Neural progenitor cell (in vitro differentiated cells): ENCODE data around the gene GATC. TPM values are rescaled to one million over a fixed set of nuclear protein-coding genes. Genes with fewer than 3 reads are reported as not detected.

Source experiments
- DNase-seq: peaks from one replicate; pipeline ENCODE4 v3.0.0-alpha.2; 2016; ENCODE audit warnings: low spot score
- H2AFZ ChIP-seq: fragments of 200-600 bp; sonication (generic); replicated peaks from 2 replicates; pipeline ENCODE4 v1.6.1; 2016; ENCODE audit warnings: antibody characterized with exemption
- H3F3A ChIP-seq: fragments of 200-600 bp; sonication (generic); 2 replicates; pipeline ENCODE4 v1.6.1; 2016; ENCODE audit warnings: antibody characterized with exemption, low read depth
- H3K27ac ChIP-seq: fragments of 200-600 bp; sonication (generic); 2 replicates; pipeline ENCODE4 v1.5.1; 2016; ENCODE audit warnings: mild to moderate bottlenecking
- H3K27me3 ChIP-seq: fragments of 200-600 bp; sonication (generic); 2 replicates; pipeline ENCODE4 v1.6.1; 2016; ENCODE audit warnings: mild to moderate bottlenecking, moderate library complexity
- H3K36me3 ChIP-seq: fragments of 200-600 bp; sonication (generic); 2 replicates; pipeline ENCODE4 v1.5.1; 2016
- H3K4me1 ChIP-seq: fragments of 200-600 bp; sonication (generic); 2 replicates; pipeline ENCODE4 v1.6.1; 2016; ENCODE audit warnings: mixed run types
- H3K4me2 ChIP-seq: fragments of 200-600 bp; sonication (generic); 2 replicates; pipeline ENCODE4 v1.6.1; 2016
- H3K4me3 ChIP-seq: fragments of 200-600 bp; sonication (generic); 2 replicates; pipeline ENCODE4 v1.5.1; 2016
- H3K79me2 ChIP-seq: fragments of 200-600 bp; sonication (generic); 2 replicates; pipeline ENCODE4 v1.6.1; 2016; ENCODE audit warnings: low read depth
- H3K9ac ChIP-seq: fragments of 200-600 bp; sonication (generic); 2 replicates; pipeline ENCODE4 v1.6.1; 2016
- H3K9me3 ChIP-seq: fragments of 200-600 bp; sonication (generic); 2 replicates; pipeline ENCODE4 v1.5.1; 2016; ENCODE audit warnings: low read depth
- H4K20me1 ChIP-seq: fragments of 200-600 bp; sonication (generic); 2 replicates; pipeline ENCODE4 v1.6.1; 2016; ENCODE audit warnings: low read depth
- H3K27ac Mint-ChIP-seq: 3 replicates; pipeline ENCODE4 v1.8.0; 2021; ENCODE audit warnings: mixed read lengths
- H3K27me3 Mint-ChIP-seq: 2 replicates; pipeline ENCODE4 v1.8.0; 2022; ENCODE audit warnings: low read depth, mild to moderate bottlenecking, inconsistent platforms, moderate library complexity, mixed read lengths; ENCODE audit not compliant: insufficient read depth
- H3K36me3 Mint-ChIP-seq: 3 replicates; pipeline ENCODE4 v1.8.0; 2021; ENCODE audit warnings: mixed read lengths
- H3K4me1 Mint-ChIP-seq: 3 replicates; pipeline ENCODE4 v1.8.0; 2021; ENCODE audit warnings: mixed read lengths
- H3K4me3 Mint-ChIP-seq: 3 replicates; pipeline ENCODE4 v1.8.0; 2021; ENCODE audit warnings: mild to moderate bottlenecking, moderate library complexity, mixed read lengths
- H3K9me3 Mint-ChIP-seq: 3 replicates; pipeline ENCODE4 v1.8.0; 2020; ENCODE audit warnings: mixed read lengths
- EZH2 ChIP-seq: fragments of 200-600 bp; sonication (generic); IDR thresholded peaks from 2 replicates; pipeline ENCODE4 v1.6.1; 2017; ENCODE audit warnings: antibody characterized with exemption, mild to moderate bottlenecking, moderate library complexity
- EZH2phosphoT487 ChIP-seq: fragments of 200-600 bp; sonication (generic); IDR thresholded peaks from 2 replicates; pipeline ENCODE4 v1.6.1; 2017; ENCODE audit warnings: antibody characterized with exemption
- total RNA-seq: library from RNA; depleted of rRNA; stranded (reverse); fragments of >200 nt; gene quantifications from 2 replicates; pipeline ENCODE4 v1.2.3, GENCODE V29; 2015; ENCODE audit warnings: low replicate concordance
- TF ChIP-seq, protein P1 (sequence below): fragments of 200-600 bp; sonication (generic); IDR thresholded peaks from 2 replicates; pipeline ENCODE4 v1.5.1; 2017; ENCODE audit warnings: antibody characterized with exemption, mild to moderate bottlenecking

GATC gene
- total RNA-seq, 1 donor from 2014 or later = 29.1 TPM

DNA sequence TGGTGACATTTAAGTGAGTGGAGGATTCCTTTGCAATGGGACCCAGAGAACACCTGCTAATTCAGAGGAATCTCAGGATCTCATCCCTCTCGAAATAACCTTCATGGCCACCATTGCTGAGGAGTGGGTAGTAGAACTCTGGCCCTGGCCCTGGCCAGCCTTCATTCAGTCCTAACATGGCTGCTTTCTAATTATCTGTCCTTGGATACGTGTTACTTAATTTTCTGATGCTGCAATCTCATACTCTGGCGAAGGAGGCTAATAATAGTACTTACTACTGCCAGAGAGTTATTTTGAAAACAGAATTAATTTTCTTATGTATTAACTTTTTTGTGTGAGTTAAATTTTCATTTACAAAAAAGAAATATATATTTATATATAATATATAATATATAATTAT is 20.4 kb upstream of the GATC start:
- Histone ChIP-seq H3K27ac (no peak overlapping the region), H3K27me3 (no peaks in the 10 kb centered on the region), H3F3A (peaks cover 17% of the 10 kb centered on the region), H3K4me1 (peaks cover 8% of the 10 kb centered on the region), H3K4me2 (no peak overlapping the region), H3K9me3 (no peaks in the 10 kb centered on the region), H3K9ac (no peak overlapping the region), H4K20me1 (no peaks in the 10 kb centered on the region), H2AFZ (no peak overlapping the region), H3K79me2 (no peaks in the 10 kb centered on the region), H3K4me3 (no peak overlapping the region), H3K36me3 (no peaks in the 10 kb centered on the region)
- Mint-ChIP-seq H3K27me3 (peaks cover 15% of the 10 kb centered on the region), H3K4me3 (no peak overlapping the region), H3K36me3 (no peaks in the 10 kb centered on the region), H3K4me1 (peaks cover 38% of the 10 kb centered on the region), H3K27ac (no peak overlapping the region), H3K9me3 (no peaks in the 10 kb centered on the region)
- TF ChIP-seq, protein P1, sequence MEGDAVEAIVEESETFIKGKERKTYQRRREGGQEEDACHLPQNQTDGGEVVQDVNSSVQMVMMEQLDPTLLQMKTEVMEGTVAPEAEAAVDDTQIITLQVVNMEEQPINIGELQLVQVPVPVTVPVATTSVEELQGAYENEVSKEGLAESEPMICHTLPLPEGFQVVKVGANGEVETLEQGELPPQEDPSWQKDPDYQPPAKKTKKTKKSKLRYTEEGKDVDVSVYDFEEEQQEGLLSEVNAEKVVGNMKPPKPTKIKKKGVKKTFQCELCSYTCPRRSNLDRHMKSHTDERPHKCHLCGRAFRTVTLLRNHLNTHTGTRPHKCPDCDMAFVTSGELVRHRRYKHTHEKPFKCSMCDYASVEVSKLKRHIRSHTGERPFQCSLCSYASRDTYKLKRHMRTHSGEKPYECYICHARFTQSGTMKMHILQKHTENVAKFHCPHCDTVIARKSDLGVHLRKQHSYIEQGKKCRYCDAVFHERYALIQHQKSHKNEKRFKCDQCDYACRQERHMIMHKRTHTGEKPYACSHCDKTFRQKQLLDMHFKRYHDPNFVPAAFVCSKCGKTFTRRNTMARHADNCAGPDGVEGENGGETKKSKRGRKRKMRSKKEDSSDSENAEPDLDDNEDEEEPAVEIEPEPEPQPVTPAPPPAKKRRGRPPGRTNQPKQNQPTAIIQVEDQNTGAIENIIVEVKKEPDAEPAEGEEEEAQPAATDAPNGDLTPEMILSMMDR = no peak
- TF ChIP-seq EZH2phosphoT487 (no peak), EZH2 (no peak)
- DNase-seq = no peak

DNA sequence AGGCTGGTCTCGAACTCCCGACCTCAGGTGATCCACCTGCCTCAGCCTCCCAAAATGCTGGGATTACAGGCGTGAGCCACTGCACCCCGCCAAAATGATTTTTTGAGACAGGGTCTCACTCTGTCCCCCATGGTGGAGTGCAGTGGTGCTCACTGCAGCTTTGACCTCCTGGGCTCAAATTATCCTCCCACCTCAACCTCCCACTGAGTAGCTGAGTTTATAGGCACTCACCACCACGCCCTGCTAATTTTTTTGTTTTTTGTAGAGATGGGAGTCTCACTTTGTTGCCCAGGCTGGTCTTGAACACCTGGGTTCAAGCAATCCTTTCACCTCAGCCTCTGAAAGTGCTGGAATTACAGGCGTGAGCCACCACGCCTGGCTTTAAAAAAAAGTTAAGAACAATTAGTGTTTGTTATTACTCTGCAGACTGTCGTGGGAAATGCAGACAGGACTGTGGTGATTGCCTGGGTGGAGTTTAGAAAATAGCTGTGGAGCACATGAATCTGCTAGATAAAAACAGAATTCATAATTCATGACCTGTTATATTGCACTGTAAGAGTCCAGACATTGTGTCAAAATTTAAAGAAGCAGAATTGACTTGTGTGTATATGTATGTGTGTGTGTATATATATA is 17.5 kb upstream of the GATC start:
- H3K4me3 Mint-ChIP-seq = no peak overlapping the region
- H3K4me1 Mint-ChIP-seq = peaks cover 30% of the 10 kb centered on the region
- no peaks in the 10 kb centered on the region for H3K79me2 ChIP-seq
- no peaks in the 10 kb centered on the region for H3K9me3 ChIP-seq
- no peaks in the 10 kb centered on the region for H3K36me3 Mint-ChIP-seq
- no peaks in the 10 kb centered on the region for H3K27me3 ChIP-seq
- peak overlapping the region; percentile 81 for H3K27ac Mint-ChIP-seq
- DNase-seq = no peak
- peaks cover 15% of the 10 kb centered on the region for H3K27me3 Mint-ChIP-seq
- TF ChIP-seq, protein P1 = no peak
- H3K4me3 ChIP-seq = no peak overlapping the region
- no peaks in the 10 kb centered on the region for H4K20me1 ChIP-seq
- H3K36me3 ChIP-seq = no peaks in the 10 kb centered on the region
- peaks cover 9% of the 10 kb centered on the region for H3F3A ChIP-seq
- H3K9ac ChIP-seq = no peak overlapping the region
- H3K9me3 Mint-ChIP-seq = no peaks in the 10 kb centered on the region
- no peak overlapping the region for H3K4me2 ChIP-seq
- H3K4me1 ChIP-seq = no peaks in the 10 kb centered on the region
- no peak overlapping the region for H3K27ac ChIP-seq
- H2AFZ ChIP-seq = no peak overlapping the region

DNA sequence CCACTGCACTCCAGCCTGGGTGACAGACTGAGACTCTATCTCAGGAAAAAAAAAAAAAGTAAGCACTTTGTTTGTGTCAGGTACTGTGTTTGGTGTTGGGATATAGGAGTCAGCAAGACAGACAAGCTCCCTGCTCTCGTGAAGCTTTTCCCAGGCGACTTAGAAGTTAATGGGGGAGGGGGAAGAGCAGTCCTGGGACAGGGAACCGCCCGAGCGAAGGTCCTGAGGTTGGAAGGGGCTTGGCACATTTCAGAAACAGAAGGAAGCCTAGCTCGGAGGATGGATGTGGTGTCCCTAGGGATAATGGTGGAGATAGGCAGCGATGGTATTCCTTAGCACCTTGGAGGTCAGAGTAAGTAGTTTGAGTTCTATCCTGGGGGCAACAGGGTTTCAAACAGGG is 16.9 kb upstream of the GATC start:
- Histone ChIP-seq H3K4me3 (no peak overlapping the region), H2AFZ (no peak overlapping the region), H4K20me1 (no peaks in the 10 kb centered on the region), H3K27ac (no peak overlapping the region), H3K9ac (no peak overlapping the region), H3F3A (peaks cover 9% of the 10 kb centered on the region), H3K36me3 (no peaks in the 10 kb centered on the region), H3K79me2 (no peaks in the 10 kb centered on the region), H3K4me2 (no peak overlapping the region), H3K27me3 (no peaks in the 10 kb centered on the region), H3K9me3 (no peaks in the 10 kb centered on the region), H3K4me1 (no peaks in the 10 kb centered on the region)
- Mint-ChIP-seq H3K36me3 (no peaks in the 10 kb centered on the region), H3K27ac (peak overlapping the region; percentile 91), H3K4me3 (peak overlapping the region; percentile 17), H3K4me1 (peaks cover 27% of the 10 kb centered on the region), H3K9me3 (no peaks in the 10 kb centered on the region), H3K27me3 (peaks cover 13% of the 10 kb centered on the region)
- TF ChIP-seq EZH2phosphoT487 (no peak), EZH2 (no peak)
- TF ChIP-seq, protein P1 = no peak
- DNase-seq = no peak
